Spleen (tissue), 11 donors: ENCODE results near the gene AP2A1. TPM values are rescaled to one million over a fixed set of nuclear protein-coding genes. Genes with fewer than 3 reads are reported as not detected.

ENCODE experiments used
- DNase-seq: peaks from one replicate; pipeline ENCODE4 v3.0.0-alpha.2; 2020
- H3K27ac ChIP-seq, 8 donors: fragments of 200-600 bp; sonication (generic) in 7 of 8; 1 replicate in 4 of 8; 2 replicates in 4 of 8; pipeline versions ENCODE4 v1.5.0 to v1.8.0; 2016 to 2021; ENCODE audit warnings: inconsistent platforms in 4 of 8, mild to moderate bottlenecking in 4 of 8, moderate library complexity in 1 of 8
- H3K27me3 ChIP-seq, 7 donors: fragments of 200-600 bp; sonication (generic) in 6 of 7; replicated peaks in 1 of 7; 1 replicate in 4 of 7; 2 replicates in 3 of 7; pipeline versions ENCODE4 v1.5.0 to v1.8.0; 2016 to 2021; ENCODE audit warnings: inconsistent platforms in 3 of 7, mild to moderate bottlenecking in 1 of 7
- H3K36me3 ChIP-seq, 6 donors: fragments of 200-600 bp; sonication (generic) in 5 of 6; 1 replicate in 4 of 6; 2 replicates in 2 of 6; pipeline versions ENCODE4 v1.5.0 to v1.8.0; 2016 to 2021; ENCODE audit warnings: inconsistent platforms in 2 of 6
- H3K4me1 ChIP-seq, 6 donors: fragments of 200-600 bp; sonication (generic) in 5 of 6; 1 replicate in 3 of 6; 2 replicates in 3 of 6; pipeline versions ENCODE4 v1.5.0 to v1.8.0; 2016 to 2021; ENCODE audit warnings: inconsistent platforms in 3 of 6
- H3K4me3 ChIP-seq, 8 donors: fragments of 200-600 bp; sonication (generic) in 7 of 8; 1 replicate in 4 of 8; 2 replicates in 4 of 8; pipeline versions ENCODE4 v1.5.0 to v1.8.0; 2016 to 2021; ENCODE audit warnings: inconsistent platforms in 4 of 8, mild to moderate bottlenecking in 4 of 8, moderate library complexity in 2 of 8
- H3K9me3 ChIP-seq, 8 donors: fragments of 200-600 bp; sonication (generic) in 7 of 8; 1 replicate in 4 of 8; 2 replicates in 4 of 8; pipeline versions ENCODE4 v1.5.0 to v1.8.0; 2016 to 2021; ENCODE audit warnings: inconsistent platforms in 4 of 8
- POLR2A ChIP-seq, 3 donors: fragments of 450-650 bp; IDR thresholded peaks; one replicate each; pipeline ENCODE4 v1.5.1; 2017; ENCODE audit warnings: antibody characterized with exemption in 3 of 3, mild to moderate bottlenecking in 1 of 3
- POLR2AphosphoS5 ChIP-seq, 3 donors: sonication (generic); formaldehyde crosslinking; IDR thresholded peaks; one replicate each; pipeline ENCODE4 v1.5.1; 2017; ENCODE audit warnings: antibody characterized with exemption in 3 of 3
- whole genome bisulfite sequencing, 5 donors: extraction: QIAGEN DNeasy Blood & Tissue Kit in 3 of 5; methylation state at CpG; one replicate each; pipeline versions ENCODE4 v1.1.5 to v1.1.7; 2013 to 2018; 5-methylcytosine and 5-hydroxymethylcytosine counted together
- intact Hi-C: fragments of 100-400 bp; cut with DNase I; formaldehyde crosslinking; loops from one replicate; pipeline ENCODE4 v1.15.0; 2023; ENCODE audit warnings: low total_unique reads
- polyA plus RNA-seq, 3 donors: library from polyadenylated mRNA; stranded (reverse); fragments of 200-250 nt; gene quantifications; one replicate each; pipeline ENCODE4 v1.2.1, GENCODE V29; 2013
- total RNA-seq, 7 donors: library from RNA; depleted of rRNA in 3 of 7; stranded (reverse); fragments of >200 nt in 3 of 7; fragmentation: NEBNext Ultra II Directional in 4 of 7; extraction: Animal tissue kit (Norgen Biotek cat#: 25700) in 4 of 7; gene quantifications; one replicate each; pipeline versions ENCODE4 v1.1.0 to v1.2.1, GENCODE V29; 2016 to 2021
- TF ChIP-seq, protein P1 (sequence below), 11 experiments: fragments of 200-600 bp in 7 of 11; fragments of 450-650 bp in 4 of 11; sonication (generic) in 4 of 11; IDR thresholded peaks in 8 of 11; conservative IDR thresholded peaks in 3 of 11; 1 replicate in 7 of 11; 2 replicates in 4 of 11; pipeline versions ENCODE4 v1.4.0 to v1.8.0; 2016 to 2021; ENCODE audit warnings: antibody characterized with exemption in 11 of 11, inconsistent platforms in 4 of 11, mild to moderate bottlenecking in 1 of 11
- donor health status: healthy with polysubstance abuse.
- donor health status: DM: no; HTN: no; CAD: no; lungs with moderate emphysema.
- donor health status: DM: no; HTN: no; CAD: no.
- donor health status: Bipolar disorder and iron deficiency.
- donor health status: healthy.
- donor health status: DM: no; HTN: no; CAD: no.
- donor health status: DM: yes; HTN: yes; CAD: no.

AP2A1 gene
- total and polyA plus RNA-seq, 10 donors, result 18.1 to 108 (median 89.1) TPM

DNA sequence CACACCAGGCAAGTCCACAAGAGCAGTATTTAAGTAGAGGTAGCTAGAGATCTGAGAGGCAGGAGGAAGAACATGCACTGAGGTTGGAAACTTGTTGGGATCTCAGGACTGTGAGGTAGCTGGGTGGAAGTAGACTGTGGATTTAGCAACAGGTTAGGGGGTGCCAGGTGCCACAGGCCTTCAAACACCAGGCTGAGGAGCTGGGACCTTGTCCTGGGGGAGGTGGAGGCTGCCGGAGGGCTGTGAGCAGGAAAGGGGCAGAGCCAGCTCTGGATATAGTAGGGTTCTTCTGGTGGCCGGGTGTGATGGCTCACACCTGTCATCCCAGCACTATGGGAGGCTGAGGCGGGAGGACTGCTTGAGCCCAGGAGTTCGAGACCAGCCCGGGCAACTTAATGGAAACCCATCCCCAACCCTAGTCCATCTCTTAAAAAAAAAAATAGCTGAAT lies 43.2 kb downstream of the AP2A1 start:
- TF ChIP-seq POLR2AphosphoS5 (IDR thresholded peaks at IDR 0.05), result no peak
- TF ChIP-seq, protein P1, sequence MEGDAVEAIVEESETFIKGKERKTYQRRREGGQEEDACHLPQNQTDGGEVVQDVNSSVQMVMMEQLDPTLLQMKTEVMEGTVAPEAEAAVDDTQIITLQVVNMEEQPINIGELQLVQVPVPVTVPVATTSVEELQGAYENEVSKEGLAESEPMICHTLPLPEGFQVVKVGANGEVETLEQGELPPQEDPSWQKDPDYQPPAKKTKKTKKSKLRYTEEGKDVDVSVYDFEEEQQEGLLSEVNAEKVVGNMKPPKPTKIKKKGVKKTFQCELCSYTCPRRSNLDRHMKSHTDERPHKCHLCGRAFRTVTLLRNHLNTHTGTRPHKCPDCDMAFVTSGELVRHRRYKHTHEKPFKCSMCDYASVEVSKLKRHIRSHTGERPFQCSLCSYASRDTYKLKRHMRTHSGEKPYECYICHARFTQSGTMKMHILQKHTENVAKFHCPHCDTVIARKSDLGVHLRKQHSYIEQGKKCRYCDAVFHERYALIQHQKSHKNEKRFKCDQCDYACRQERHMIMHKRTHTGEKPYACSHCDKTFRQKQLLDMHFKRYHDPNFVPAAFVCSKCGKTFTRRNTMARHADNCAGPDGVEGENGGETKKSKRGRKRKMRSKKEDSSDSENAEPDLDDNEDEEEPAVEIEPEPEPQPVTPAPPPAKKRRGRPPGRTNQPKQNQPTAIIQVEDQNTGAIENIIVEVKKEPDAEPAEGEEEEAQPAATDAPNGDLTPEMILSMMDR (IDR thresholded peaks at IDR 0.05 in 8 of 11, conservative IDR thresholded peaks at IDR 0.05 in 3 of 11), result no peak
- no peak for DNase-seq
- peaks cover 12 to 70% (median 45%) of the 10 kb centered on the region in 6 donors for H3K4me1 ChIP-seq
- peak overlapping the region; percentile 43 to 92 (median 84) for H3K27ac ChIP-seq
- H3K4me3 ChIP-seq, result peak overlapping the region in 6 of 8 donors; percentile 56 to 75 (median 66)
- peaks cover 0 to 29% (median 11%) of the 10 kb centered on the region in 6 donors for H3K36me3 ChIP-seq
- no peaks in the 10 kb centered on the region for H3K9me3 ChIP-seq
- H3K27me3 ChIP-seq, result no peaks in the 10 kb centered on the region
- WGBS, 5 donors, result 87 to 96% (median 88%) methylated on average over 4 to 5 of the region's 5 CpGs
- intact Hi-C loops, result no loop called here

DNA sequence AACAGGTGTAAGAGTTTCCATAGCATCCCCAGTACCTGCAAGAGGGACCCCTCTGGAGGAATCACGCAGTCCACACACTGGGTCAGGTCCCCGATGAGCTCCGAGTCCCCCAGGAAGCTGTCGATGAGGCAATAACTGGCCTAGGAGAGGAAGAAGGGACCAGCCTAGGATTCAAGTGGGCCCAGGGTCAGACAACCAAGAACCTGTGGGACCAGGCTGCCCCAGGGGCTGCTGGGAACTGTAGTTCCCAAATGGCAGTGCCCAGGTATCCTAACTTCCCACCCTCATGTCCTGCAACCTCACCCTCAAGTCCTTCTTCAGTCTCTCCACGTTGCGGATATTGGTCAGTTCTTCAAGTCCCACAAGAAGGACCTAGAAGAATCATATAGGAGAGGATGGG lies 44.5 kb downstream of the AP2A1 start:
- H3K27ac ChIP-seq, result peak overlapping the region in 1 of 8 donors; percentile 7

DNA sequence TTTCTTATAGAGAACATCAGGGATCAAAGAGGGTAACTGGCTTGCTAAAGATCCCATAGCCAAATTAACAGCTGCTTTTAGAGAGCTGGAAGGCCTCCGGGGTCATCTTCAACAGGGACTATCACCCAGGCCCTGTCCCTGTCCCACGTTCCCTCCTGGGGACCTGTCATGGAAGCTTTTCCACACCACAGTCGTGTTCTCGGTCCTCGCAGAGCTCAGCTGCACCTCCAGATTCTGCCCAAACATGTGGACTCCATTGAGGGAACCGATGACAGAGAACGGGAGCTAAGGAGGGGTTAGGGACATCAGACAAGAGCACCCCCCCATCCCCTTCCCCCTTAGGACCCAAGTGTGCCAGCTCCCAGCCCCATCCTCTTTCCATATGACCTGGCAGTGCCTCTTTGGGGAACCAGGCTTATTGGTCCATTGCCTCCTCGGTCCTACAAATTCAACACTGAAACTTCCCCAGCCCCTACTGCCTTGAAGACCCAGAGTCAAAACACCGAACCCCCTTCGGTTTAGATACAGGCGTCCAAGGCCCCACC lies 45.7 kb downstream of the AP2A1 start:
- TF ChIP-seq POLR2AphosphoS5 (IDR thresholded peaks at IDR 0.05), result no peak
- TF ChIP-seq, protein P1 (IDR thresholded peaks at IDR 0.05 in 8 of 11, conservative IDR thresholded peaks at IDR 0.05 in 3 of 11), result no peak
- no peak for TF ChIP-seq POLR2A (IDR thresholded peaks at IDR 0.05)
- Histone ChIP-seq H3K9me3 (no peaks in the 10 kb centered on the region), H3K27me3 (no peaks in the 10 kb centered on the region), H3K36me3 (peaks cover 0 to 3% (median 0%) of the 10 kb centered on the region in 6 donors), H3K4me3 (peak overlapping the region; percentile 53 to 75 (median 66)), H3K27ac (peak overlapping the region; percentile 55 to 92 (median 89)), H3K4me1 (peaks cover 17 to 71% (median 50%) of the 10 kb centered on the region in 6 donors)
- 44 to 70% (median 48%) methylated on average over 8 to 11 of the region's 11 CpGs for WGBS, 5 donors
- no peak for DNase-seq
- intact Hi-C loops, result no loop called here

More for the DNA sequence above, 44.5 kb downstream of the AP2A1 start:
- H3K4me3 ChIP-seq, result no peak overlapping the region
- DNase-seq, result no peak
- peaks cover 0 to 15% (median under 1%) of the 10 kb centered on the region in 6 donors for H3K36me3 ChIP-seq
- H3K9me3 ChIP-seq, result no peaks in the 10 kb centered on the region
- H3K27me3 ChIP-seq, result no peaks in the 10 kb centered on the region
- TF ChIP-seq POLR2AphosphoS5 (IDR thresholded peaks at IDR 0.05), result no peak
- TF ChIP-seq, protein P1 (IDR thresholded peaks at IDR 0.05 in 8 of 11, conservative IDR thresholded peaks at IDR 0.05 in 3 of 11), result no peak
- no peak for TF ChIP-seq POLR2A (IDR thresholded peaks at IDR 0.05)
- WGBS, 5 donors, result 80 to 97% (median 85%) methylated on average over 6 of the region's 6 CpGs
- H3K4me1 ChIP-seq, result peaks cover 12 to 70% (median 45%) of the 10 kb centered on the region in 6 donors
- intact Hi-C loops, result no loop called here

DNA sequence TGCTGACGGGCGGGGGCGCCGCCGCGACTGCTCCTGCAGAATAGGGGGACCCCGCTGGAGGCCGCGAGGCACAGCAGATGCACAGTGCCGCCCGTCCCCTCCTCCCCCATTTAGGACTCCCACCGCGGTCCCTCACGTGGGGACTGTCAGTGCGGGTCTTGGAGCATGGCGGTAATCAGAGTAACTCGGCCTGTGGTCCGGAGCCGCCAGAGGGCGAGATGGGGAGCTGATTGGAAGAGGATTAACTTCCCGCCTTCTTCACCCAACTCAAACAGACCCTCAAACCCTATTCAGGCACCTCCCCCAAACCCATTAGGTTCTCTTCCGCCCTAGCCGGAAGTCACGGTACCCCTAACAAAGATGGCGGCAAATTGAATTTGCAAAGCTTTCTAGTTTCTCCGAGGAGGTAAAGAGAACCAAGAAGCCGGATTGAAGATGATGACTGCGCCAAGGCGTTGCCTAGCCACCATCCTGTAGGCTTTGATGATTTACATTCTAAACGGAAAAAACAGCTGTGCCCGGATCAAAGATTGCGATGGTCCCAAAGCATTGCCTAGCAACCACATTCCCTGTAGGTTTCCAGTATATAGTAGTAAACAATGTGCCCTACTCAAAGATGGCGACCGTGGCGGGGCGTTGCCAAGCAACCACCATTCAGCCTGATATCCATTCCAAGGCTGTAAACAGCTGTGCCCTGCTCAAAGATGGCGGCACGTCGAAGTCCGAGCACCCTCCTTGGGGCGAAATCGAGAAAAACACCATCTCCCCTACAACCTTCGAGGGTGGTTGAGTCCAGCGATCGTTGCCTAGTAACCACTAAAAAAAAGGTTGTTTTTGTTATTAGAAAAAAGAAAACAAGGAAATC lies 46.4 kb downstream of the AP2A1 start, which contains the start of gene FUZ:
Gene FUZ (minus strand): TSS at position 296 of the 865 bp plus-strand sequence. CDS start 186 bp downstream, at position 110.
- TF ChIP-seq POLR2A (IDR thresholded peaks at IDR 0.05) (no peak), POLR2AphosphoS5 (IDR thresholded peaks at IDR 0.05) (peak; percentile 64 to 86 (median 80))
- TF ChIP-seq, protein P1 (IDR thresholded peaks at IDR 0.05 in 8 of 11, conservative IDR thresholded peaks at IDR 0.05 in 3 of 11), result peak in 8 of 11 experiments; percentile 4 to 46 (median 37)
- 0 to 1% (median 0%) methylated on average over 42 to 45 of the region's 45 CpGs for WGBS, 5 donors
- H3K36me3 ChIP-seq, result no peaks in the 10 kb centered on the region
- H3K27ac ChIP-seq, result peak within 1 kb of the TSS; percentile 55 to 92 (median 89)
- H3K9me3 ChIP-seq, result no peaks in the 10 kb centered on the region
- peak within 1 kb of the TSS; percentile 53 to 75 (median 66) for H3K4me3 ChIP-seq
- H3K27me3 ChIP-seq, result no peaks in the 10 kb centered on the region
- intact Hi-C loops, result no loop called here
- peak; percentile 98 for DNase-seq
- peaks cover 17 to 64% (median 45%) of the 10 kb centered on the region in 6 donors for H3K4me1 ChIP-seq
